GM12878 (cell line): ENCODE data around the gene KCNC1. TPM values are rescaled to one million over a fixed set of nuclear protein-coding genes. Genes with fewer than 3 reads are reported as not detected.

Experiments
- ATAC-seq: fragments of 200-7000 bp; cut with Tn5 transposase; 3 replicates; pipeline ENCODE4 v1.9.1; 2020; ENCODE audit warnings: mild to moderate bottlenecking, moderate library complexity
- BruUV-seq: library from RNA; stranded (reverse); fragments of 400-500 nt; replicated peaks from 2 replicates; lab custom pipeline; 2021; lab: Mats Ljungman, UMichigan
- CTCF ChIA-PET: fragments of 300-600 bp; sonication (Branson Sonifier 250); formaldehyde crosslinking; extraction: SDS; loops from one replicate; lab custom pipeline; 2021; ENCODE audit warnings: inconsistent platforms; lab: Yijun Ruan, JAX
- POLR2A ChIA-PET: fragments of 350-600 bp; formaldehyde crosslinking; extraction: SDS; loops from one replicate; lab custom pipeline; 2021; ENCODE audit warnings: inconsistent platforms; lab: Charles Lee
- RAD21 ChIA-PET: fragments of 300-600 bp; sonication (Branson Sonifier 250); formaldehyde crosslinking; loops from one replicate; lab custom pipeline; 2023; ENCODE audit warnings: antibody characterized with exemption; ENCODE audit not compliant: unreplicated experiment; lab: Charles Lee
- SMC1A ChIA-PET: fragments of 300-600 bp; sonication (Branson Sonifier 250); formaldehyde crosslinking; loops from one replicate; lab custom pipeline; 2023; ENCODE audit not compliant: unreplicated experiment, uncharacterized antibody; lab: Charles Lee
- DNase-seq: peaks from one replicate; pipeline ENCODE4 v3.0.0-alpha.2; 2011; ENCODE audit warnings: low read depth, low spot score
- FAIRE-seq: peaks from 3 replicates; lab custom pipeline; 2011; peaks lifted over from hg19 to GRCh38; lab: Jason Lieb, UNC
- H2AFZ ChIP-seq: 2 replicates; pipeline ENCODE4 v1.6.0; 2011; ENCODE audit warnings: low read depth, low read length, control low read depth; ENCODE audit not compliant: control insufficient read depth
- H3K27ac ChIP-seq: 2 replicates; pipeline ENCODE4 v1.5.1; 2011; ENCODE audit warnings: control low read depth; ENCODE audit not compliant: control insufficient read depth, insufficient read depth
- H3K27me3 ChIP-seq, 2 experiments: replicated peaks in 1 of 2; 2 replicates each; pipeline versions ENCODE4 v1.6.0 to v1.6.1; 2011; ENCODE audit warnings: low read length in 1 of 2; ENCODE audit not compliant: control insufficient read depth in 2 of 2, insufficient read depth in 2 of 2
- H3K36me3 ChIP-seq, 2 experiments: 2 replicates each; pipeline ENCODE4 v1.5.1; 2011; ENCODE audit warnings: low read length in 1 of 2; ENCODE audit not compliant: control insufficient read depth in 2 of 2, insufficient read depth in 2 of 2
- H3K4me1 ChIP-seq: 2 replicates; pipeline ENCODE4 v1.6.1; 2011; ENCODE audit warnings: mild to moderate bottlenecking, low read length, moderate library complexity, mixed read lengths; ENCODE audit not compliant: control insufficient read depth, insufficient read depth
- H3K4me2 ChIP-seq: 2 replicates; pipeline ENCODE4 v1.6.0; 2011; ENCODE audit warnings: control low read depth; ENCODE audit not compliant: control insufficient read depth, insufficient read depth
- H3K4me3 ChIP-seq: fragments of 200-600 bp; sonication (generic); 2 replicates; pipeline ENCODE4 v1.5.1; 2016
- H3K79me2 ChIP-seq: 2 replicates; pipeline ENCODE4 v1.6.0; 2011; ENCODE audit warnings: low read length; ENCODE audit not compliant: control insufficient read depth, insufficient read depth
- H3K9ac ChIP-seq: 2 replicates; pipeline ENCODE4 v1.8.0; 2011; ENCODE audit warnings: low read length, control low read depth, mixed read lengths; ENCODE audit not compliant: control insufficient read depth, insufficient read depth
- H3K9me3 ChIP-seq: replicated peaks from 3 replicates; pipeline ENCODE4 v1.5.1; 2011; ENCODE audit warnings: mild to moderate bottlenecking, low read length; ENCODE audit not compliant: control insufficient read depth, insufficient read depth
- H4K20me1 ChIP-seq: 2 replicates; pipeline ENCODE4 v1.6.0; 2011; ENCODE audit not compliant: control insufficient read depth, insufficient read depth
- JUNB ChIP-seq: IDR thresholded peaks from 2 replicates; pipeline ENCODE4 v1.6.1; 2016; ENCODE audit warnings: antibody characterized with exemption, mild to moderate bottlenecking
- RAD51 ChIP-seq: fragments of 450-650 bp; IDR thresholded peaks from 2 replicates; pipeline ENCODE4 v1.6.1; 2016; ENCODE audit warnings: moderate library complexity, mild to moderate bottlenecking, inconsistent platforms
- RFX5 ChIP-seq: IDR thresholded peaks from 2 replicates; pipeline ENCODE4 v1.6.1; 2011; ENCODE audit warnings: low read depth, low read length, improper control_type of control experiment
- SP1 ChIP-seq: IDR thresholded peaks from one replicate; pipeline ENCODE4 v1.6.1; 2011; ENCODE audit warnings: low read depth, low read length
- SREBF2 ChIP-seq: IDR thresholded peaks from 2 replicates; pipeline ENCODE4 v1.6.1; 2012; ENCODE audit warnings: mild to moderate bottlenecking, low read length
- ZBED1 ChIP-seq: IDR thresholded peaks from 2 replicates; pipeline ENCODE4 v1.6.1; 2016; ENCODE audit warnings: borderline replicate concordance
- ZNF207 ChIP-seq: fragments of 450-650 bp; IDR thresholded peaks from 2 replicates; pipeline ENCODE4 v1.6.1; 2014; ENCODE audit warnings: antibody characterized with exemption, mild to moderate bottlenecking, borderline replicate concordance
- WGBS: methylation state at CpG from one replicate; pipeline ENCODE4 v1.1.6; 2016; ENCODE audit warnings: low lambda C conversion rate; ENCODE audit not compliant: insufficient replicate concordance, insufficient coverage; ENCODE audit errors: missing lambda C conversion rate; 5-methylcytosine and 5-hydroxymethylcytosine counted together
- in situ Hi-C: fragments of 300-500 bp; cut with MboI; formaldehyde crosslinking; loops from 9 replicates; pipeline ENCODE4 v1.14.3; 2018; ENCODE audit warnings: mixed read lengths
- intact Hi-C: fragments of 100-400 bp; cut with micrococcal nuclease; formaldehyde crosslinking; loops from one replicate; pipeline ENCODE4 v1.14.2; 2022; ENCODE audit not compliant: unreplicated experiment
- polyA plus RNA-seq, 11 experiments: library from polyadenylated mRNA; depleted of rRNA in 4 of 11; unstranded in 6 of 11; stranded (reverse) in 5 of 11; fragments of >200 nt; fragmentation: Nextera tagmentation in 4 of 11; fragmentation: Illumina TruSeq in 1 of 11; extraction: Ambion mirVana in 4 of 11; extraction: Trizol in 1 of 11; gene quantifications; 1 replicate in 1 of 11; 2 replicates in 10 of 11; pipeline versions ENCODE4 v1.2.1 to v1.2.3, GENCODE V29; 2011 to 2016; ENCODE audit warnings: inconsistent platforms in 2 of 11, missing spikeins in 2 of 11, low read depth in 1 of 11
- total RNA-seq, 4 experiments: library from RNA; depleted of rRNA in 3 of 4; stranded (reverse); fragments of >200 nt in 3 of 4; fragmentation: Illumina TruSeq in 1 of 4; extraction: Trizol in 1 of 4; gene quantifications; 2 replicates each; pipeline versions ENCODE4 v1.2.1 to v1.2.3, GENCODE V29; 2013 to 2021
- TF ChIP-seq, protein P1 (sequence below): fragments of 450-650 bp; IDR thresholded peaks from 2 replicates; pipeline ENCODE4 v1.6.1; 2018; ENCODE audit warnings: borderline replicate concordance, mild to moderate bottlenecking; ENCODE audit not compliant: partially characterized antibody
- TF ChIP-seq, protein P2 (sequence below): fragments of 450-650 bp; formaldehyde crosslinking; IDR thresholded peaks from 2 replicates; pipeline ENCODE4 v1.4.0; 2022; ENCODE audit warnings: mild to moderate bottlenecking, moderate library complexity

The KCNC1 gene
- total and polyA plus RNA-seq, 10 of the 15 experiments (the other 5 are each of a cell fraction or from before 2014, with no cell fraction given) = 0.27 to 0.34 TPM; not detected in 8

DNA sequence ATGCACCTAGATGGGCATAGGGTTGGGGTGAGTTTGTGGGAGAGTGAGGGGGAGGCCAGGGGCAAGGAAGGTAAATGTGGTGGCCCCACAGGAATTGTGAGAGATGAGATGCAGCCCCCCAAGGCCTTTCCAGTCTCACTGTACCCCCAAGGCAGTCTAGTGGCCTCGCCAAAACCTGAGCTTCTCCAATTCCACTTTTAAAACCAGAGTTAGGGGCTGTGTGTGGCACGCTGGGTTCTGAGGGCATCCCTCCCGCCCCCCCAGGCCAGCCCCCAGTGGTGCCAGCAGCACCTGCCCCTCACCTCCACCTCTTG lies 40.4 kb downstream of the KCNC1 start:
- Histone ChIP-seq H3K79me2 (no peaks in the 10 kb centered on the region), H3K4me3 (no peak overlapping the region), H3K27me3 (no peaks in the 10 kb centered on the region), H4K20me1 (no peaks in the 10 kb centered on the region), H3K36me3 (no peaks in the 10 kb centered on the region), H3K9me3 (no peaks in the 10 kb centered on the region), H2AFZ (no peak overlapping the region), H3K4me1 (no peaks in the 10 kb centered on the region), H3K9ac (no peak overlapping the region), H3K4me2 (no peak overlapping the region), H3K27ac (no peak overlapping the region)
- intact Hi-C loops = no loop called here
- no peak for DNase-seq
- WGBS = 6% methylated on average over 2 of the region's 3 CpGs
- ChIA-PET CTCF (interaction anchor here (1.5 kb wide), 1 partner anchor 204 kb away, joined by 3 read pairs; no protein-coding TSS in a partner anchor), SMC1A (no interaction called here), RAD21 (no interaction called here), POLR2A (no interaction called here)
- no peak for ATAC-seq
- TF ChIP-seq ZNF207 = no peak
- no peak for TF ChIP-seq ZBED1
- no peak for TF ChIP-seq RAD51
- TF ChIP-seq RFX5 = no peak
- TF ChIP-seq, protein P1, sequence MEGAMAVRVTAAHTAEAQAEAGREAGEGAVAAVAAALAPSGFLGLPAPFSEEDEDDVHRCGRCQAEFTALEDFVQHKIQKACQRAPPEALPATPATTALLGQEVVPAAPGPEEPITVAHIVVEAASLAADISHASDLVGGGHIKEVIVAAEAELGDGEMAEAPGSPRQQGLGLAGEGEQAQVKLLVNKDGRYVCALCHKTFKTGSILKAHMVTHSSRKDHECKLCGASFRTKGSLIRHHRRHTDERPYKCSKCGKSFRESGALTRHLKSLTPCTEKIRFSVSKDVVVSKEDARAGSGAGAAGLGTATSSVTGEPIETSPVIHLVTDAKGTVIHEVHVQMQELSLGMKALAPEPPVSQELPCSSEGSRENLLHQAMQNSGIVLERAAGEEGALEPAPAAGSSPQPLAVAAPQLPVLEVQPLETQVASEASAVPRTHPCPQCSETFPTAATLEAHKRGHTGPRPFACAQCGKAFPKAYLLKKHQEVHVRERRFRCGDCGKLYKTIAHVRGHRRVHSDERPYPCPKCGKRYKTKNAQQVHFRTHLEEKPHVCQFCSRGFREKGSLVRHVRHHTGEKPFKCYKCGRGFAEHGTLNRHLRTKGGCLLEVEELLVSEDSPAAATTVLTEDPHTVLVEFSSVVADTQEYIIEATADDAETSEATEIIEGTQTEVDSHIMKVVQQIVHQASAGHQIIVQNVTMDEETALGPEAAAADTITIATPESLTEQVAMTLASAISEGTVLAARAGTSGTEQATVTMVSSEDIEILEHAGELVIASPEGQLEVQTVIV = no peak
- TF ChIP-seq JUNB = no peak
- TF ChIP-seq, protein P2, sequence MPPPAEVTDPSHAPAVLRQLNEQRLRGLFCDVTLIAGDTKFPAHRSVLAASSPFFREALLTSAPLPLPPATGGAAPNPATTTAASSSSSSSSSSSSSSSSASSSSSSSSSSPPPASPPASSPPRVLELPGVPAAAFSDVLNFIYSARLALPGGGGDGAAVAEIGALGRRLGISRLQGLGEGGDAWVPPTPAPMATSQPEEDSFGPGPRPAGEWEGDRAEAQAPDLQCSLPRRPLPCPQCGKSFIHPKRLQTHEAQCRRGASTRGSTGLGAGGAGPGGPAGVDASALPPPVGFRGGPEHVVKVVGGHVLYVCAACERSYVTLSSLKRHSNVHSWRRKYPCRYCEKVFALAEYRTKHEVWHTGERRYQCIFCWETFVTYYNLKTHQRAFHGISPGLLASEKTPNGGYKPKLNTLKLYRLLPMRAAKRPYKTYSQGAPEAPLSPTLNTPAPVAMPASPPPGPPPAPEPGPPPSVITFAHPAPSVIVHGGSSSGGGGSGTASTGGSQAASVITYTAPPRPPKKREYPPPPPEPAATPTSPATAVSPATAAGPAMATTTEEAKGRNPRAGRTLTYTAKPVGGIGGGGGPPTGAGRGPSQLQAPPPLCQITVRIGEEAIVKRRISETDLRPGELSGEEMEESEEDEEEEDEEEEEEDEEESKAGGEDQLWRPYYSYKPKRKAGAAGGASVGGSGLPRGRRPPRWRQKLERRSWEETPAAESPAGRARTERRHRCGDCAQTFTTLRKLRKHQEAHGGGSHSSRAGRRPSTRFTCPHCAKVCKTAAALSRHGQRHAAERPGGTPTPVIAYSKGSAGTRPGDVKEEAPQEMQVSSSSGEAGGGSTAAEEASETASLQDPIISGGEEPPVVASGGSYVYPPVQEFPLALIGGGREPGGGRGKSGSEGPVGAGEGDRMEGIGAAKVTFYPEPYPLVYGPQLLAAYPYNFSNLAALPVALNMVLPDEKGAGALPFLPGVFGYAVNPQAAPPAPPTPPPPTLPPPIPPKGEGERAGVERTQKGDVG = no peak
- no peak for TF ChIP-seq SP1
- TF ChIP-seq SREBF2 = no peak
- in situ Hi-C loops = no loop called here
- FAIRE-seq = no peak
- no TSS peak for BruUV-seq
